Lung (tissue), 12 donors: Measurements from ENCODE around the gene AFG1L. TPM values are rescaled to one million over a fixed set of nuclear protein-coding genes. Genes with fewer than 3 reads are reported as not detected.
"Not testable (repeated sequence)": the region's sequence is repeated elsewhere in the genome, so short reads cannot be mapped to it uniquely, and the experiment has no call there.

Experiments used
- ATAC-seq: fragments of 200-7000 bp; cut with Tn5 transposase; one replicate; pipeline ENCODE4 v1.9.1; 2020; ENCODE audit warnings: moderate number of reproducible peaks; ENCODE audit not compliant: insufficient read depth, low FRiP score
- DNase-seq, 3 donors: peaks; one replicate each; pipeline ENCODE4 v3.0.0-alpha.2; 2013 to 2017
- H3K27ac ChIP-seq, 2 donors: one replicate each; pipeline ENCODE4 v1.5.1; 2013; ENCODE audit warnings: mild to moderate bottlenecking in 2 of 2, moderate library complexity in 2 of 2, control low read depth in 1 of 2, inconsistent platforms in 1 of 2, low read depth in 1 of 2, low read length in 1 of 2
- H3K27me3 ChIP-seq, 3 donors: one replicate each; pipeline ENCODE4 v1.5.1; 2013; ENCODE audit warnings: low read length in 2 of 3; ENCODE audit not compliant: control insufficient read depth in 3 of 3, insufficient read depth in 3 of 3
- H3K36me3 ChIP-seq, 4 donors: one replicate each; pipeline ENCODE4 v1.5.1; 2013; ENCODE audit warnings: low read length in 4 of 4, mild to moderate bottlenecking in 1 of 4, moderate library complexity in 1 of 4; ENCODE audit not compliant: control insufficient read depth in 4 of 4, insufficient read depth in 4 of 4
- H3K4me1 ChIP-seq, 5 donors: one replicate each; pipeline ENCODE4 v1.5.1; 2013; ENCODE audit warnings: low read length in 5 of 5, mild to moderate bottlenecking in 2 of 5, moderate library complexity in 1 of 5; ENCODE audit not compliant: control insufficient read depth in 5 of 5, insufficient read depth in 5 of 5
- H3K4me3 ChIP-seq: one replicate; pipeline ENCODE4 v1.5.1; 2013; ENCODE audit warnings: mild to moderate bottlenecking, control low read depth, moderate library complexity
- H3K9ac ChIP-seq, 2 donors: one replicate each; pipeline ENCODE4 v1.5.1; 2013; ENCODE audit warnings: low read length in 2 of 2, control low read depth in 1 of 2; ENCODE audit not compliant: insufficient read depth in 1 of 2
- H3K9me3 ChIP-seq, 4 donors: one replicate each; pipeline ENCODE4 v1.5.1; 2013; ENCODE audit warnings: low read length in 3 of 4, mild to moderate bottlenecking in 1 of 4, moderate library complexity in 1 of 4; ENCODE audit not compliant: control insufficient read depth in 4 of 4, insufficient read depth in 3 of 4
- WGBS, 2 donors: extraction: QIAGEN DNeasy Blood & Tissue Kit; methylation state at CpG; one replicate each; pipeline ENCODE4 v1.1.7; 2013; 5-methylcytosine and 5-hydroxymethylcytosine counted together
- polyA plus RNA-seq, 2 donors: library from polyadenylated mRNA; stranded (reverse); fragments of 200-250 nt; gene quantifications; one replicate each; pipeline ENCODE4 v1.2.1, GENCODE V29; 2013
- total RNA-seq, 2 donors: library from RNA; depleted of rRNA in 1 of 2; stranded (reverse); fragments of >200 nt in 1 of 2; gene quantifications; one replicate each; pipeline ENCODE4 v1.2.1, GENCODE V29; 2014 to 2021
- TF ChIP-seq, protein P1 (sequence below): IDR thresholded peaks from 2 replicates; pipeline ENCODE4 v1.5.1; 2012; ENCODE audit warnings: mild to moderate bottlenecking; ENCODE audit errors: control extremely low read depth, extremely low read depth
- donor health status: control.
- donor health status: control.
- donor health status: Bipolar disorder and iron deficiency.
- donor health status: healthy.
- donor health status: DM: yes; HTN: yes; CAD: no.

Gene AFG1L
- total and polyA plus RNA-seq, 4 donors = 2.0 to 9.5 (median 5.5) TPM

- Histone ChIP-seq H3K4me3 (peak overlapping the region; percentile 80), H3K36me3 (peaks cover 0 to 18% (median 1%) of the 10 kb centered on the region in 4 donors), H3K9ac (peak overlapping the region; percentile 81 to 98), H3K27me3 (no peaks in the 10 kb centered on the region), H3K27ac (peak overlapping the region; percentile 99), H3K4me1 (peaks cover 0 to 33% (median 9%) of the 10 kb centered on the region in 5 donors), H3K9me3 (no peaks in the 10 kb centered on the region)
- TF ChIP-seq, protein P1, sequence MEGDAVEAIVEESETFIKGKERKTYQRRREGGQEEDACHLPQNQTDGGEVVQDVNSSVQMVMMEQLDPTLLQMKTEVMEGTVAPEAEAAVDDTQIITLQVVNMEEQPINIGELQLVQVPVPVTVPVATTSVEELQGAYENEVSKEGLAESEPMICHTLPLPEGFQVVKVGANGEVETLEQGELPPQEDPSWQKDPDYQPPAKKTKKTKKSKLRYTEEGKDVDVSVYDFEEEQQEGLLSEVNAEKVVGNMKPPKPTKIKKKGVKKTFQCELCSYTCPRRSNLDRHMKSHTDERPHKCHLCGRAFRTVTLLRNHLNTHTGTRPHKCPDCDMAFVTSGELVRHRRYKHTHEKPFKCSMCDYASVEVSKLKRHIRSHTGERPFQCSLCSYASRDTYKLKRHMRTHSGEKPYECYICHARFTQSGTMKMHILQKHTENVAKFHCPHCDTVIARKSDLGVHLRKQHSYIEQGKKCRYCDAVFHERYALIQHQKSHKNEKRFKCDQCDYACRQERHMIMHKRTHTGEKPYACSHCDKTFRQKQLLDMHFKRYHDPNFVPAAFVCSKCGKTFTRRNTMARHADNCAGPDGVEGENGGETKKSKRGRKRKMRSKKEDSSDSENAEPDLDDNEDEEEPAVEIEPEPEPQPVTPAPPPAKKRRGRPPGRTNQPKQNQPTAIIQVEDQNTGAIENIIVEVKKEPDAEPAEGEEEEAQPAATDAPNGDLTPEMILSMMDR = no peak
- peak; percentile 96 to 98 (median 97) for DNase-seq
- WGBS, 2 donors = 0 to 1% methylated on average over 47 to 84 of the region's 84 CpGs
- ATAC-seq = peak; percentile 55
Measured at GRCh38 chr6:108559097-108559883, 264.4 kb downstream of the AFG1L start.

GRCh38 chr6:108559884-108560462 lies 265.1 kb downstream of the AFG1L start:
- Histone ChIP-seq H3K27me3 (no peaks in the 10 kb centered on the region), H3K4me3 (peak overlapping the region; percentile 80), H3K36me3 (peaks cover 0 to 18% (median 2%) of the 10 kb centered on the region in 4 donors), H3K9me3 (no peaks in the 10 kb centered on the region), H3K9ac (peak overlapping the region; percentile 71 to 81), H3K27ac (peak overlapping the region; percentile 99), H3K4me1 (peaks cover under 1 to 40% (median 9%) of the 10 kb centered on the region in 5 donors)
- WGBS, 2 donors = 0 to 1% methylated on average over 50 to 64 of the region's 64 CpGs
- TF ChIP-seq, protein P1 = no peak
- peak; percentile 91 to 94 (median 94) for DNase-seq
- ATAC-seq = peak; percentile 0

DNA sequence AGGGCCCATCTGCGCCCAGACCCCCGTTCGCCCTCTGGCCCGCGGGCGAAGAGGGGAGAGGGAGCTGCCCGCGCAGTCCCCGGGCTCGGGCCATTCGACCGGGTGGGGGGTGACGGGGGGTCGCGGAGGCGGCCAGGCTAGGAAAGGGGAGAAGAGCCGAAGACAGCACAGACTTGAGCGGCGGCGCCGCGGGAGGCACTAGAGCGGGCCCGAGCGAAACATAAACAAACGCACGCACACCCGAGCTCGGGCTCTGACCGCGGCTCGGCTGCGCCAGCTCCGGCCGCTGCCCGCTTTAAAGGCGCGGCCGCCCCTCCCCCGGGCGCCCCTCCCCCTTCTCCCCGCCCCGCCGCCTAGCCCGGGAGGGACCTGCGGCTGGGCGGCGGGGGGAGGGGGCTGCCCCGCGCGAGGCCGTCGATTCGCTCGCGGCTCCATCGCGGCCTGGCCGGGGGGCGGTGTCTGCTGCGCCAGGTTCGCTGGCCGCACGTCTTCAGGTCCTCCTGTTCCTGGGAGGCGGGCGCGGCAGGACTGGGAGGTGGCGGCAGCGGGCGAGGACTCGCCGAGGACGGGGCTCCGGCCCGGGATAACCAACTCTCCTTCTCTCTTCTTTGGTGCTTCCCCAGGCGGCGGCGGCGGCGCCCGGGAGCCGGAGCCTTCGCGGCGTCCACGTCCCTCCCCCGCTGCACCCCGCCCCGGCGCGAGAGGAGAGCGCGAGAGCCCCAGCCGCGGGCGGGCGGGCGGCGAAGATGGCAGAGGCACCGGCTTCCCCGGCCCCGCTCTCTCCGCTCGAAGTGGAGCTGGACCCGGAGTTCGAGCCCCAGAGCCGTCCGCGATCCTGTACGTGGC lies 265.8 kb downstream of the AFG1L start, which contains the start of gene FOXO3:
FOXO3 (plus strand) TSS at position 455 of the 846 bp plus-strand sequence; CDS start at position 747, 292 bp downstream.
- Histone ChIP-seq H3K36me3 (peaks cover 0 to 18% (median 3%) of the 10 kb centered on the region in 4 donors), H3K27me3 (no peaks in the 10 kb centered on the region), H3K27ac (peak within 1 kb of the TSS; percentile 99), H3K4me1 (peaks cover 5 to 44% (median 9%) of the 10 kb centered on the region in 5 donors), H3K4me3 (peak within 1 kb of the TSS; percentile 87), H3K9me3 (no peaks in the 10 kb centered on the region), H3K9ac (peak within 1 kb of the TSS; percentile 81 to 96)
- TF ChIP-seq, protein P1 = no peak
- DNase-seq = peak; percentile 92 to 96 (median 95)
- 0 to 2% methylated on average over 65 to 110 of the region's 110 CpGs for WGBS, 2 donors
- ATAC-seq = peak; percentile 59

DNA sequence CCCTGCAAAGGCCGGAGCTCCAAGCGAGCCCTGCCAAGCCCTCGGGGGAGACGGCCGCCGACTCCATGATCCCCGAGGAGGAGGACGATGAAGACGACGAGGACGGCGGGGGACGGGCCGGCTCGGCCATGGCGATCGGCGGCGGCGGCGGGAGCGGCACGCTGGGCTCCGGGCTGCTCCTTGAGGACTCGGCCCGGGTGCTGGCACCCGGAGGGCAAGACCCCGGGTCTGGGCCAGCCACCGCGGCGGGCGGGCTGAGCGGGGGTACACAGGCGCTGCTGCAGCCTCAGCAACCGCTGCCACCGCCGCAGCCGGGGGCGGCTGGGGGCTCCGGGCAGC lies 266.4 kb downstream of the AFG1L start:
- peak in 1 of 3 donors; percentile 13 for DNase-seq
- 9% methylated on average over 11 to 27 of the region's 40 CpGs for WGBS, 2 donors
- H3K9ac ChIP-seq, H3K9me3 ChIP-seq, H3K27me3 ChIP-seq, ATAC-seq: not testable (repeated sequence)
- Histone ChIP-seq H3K36me3 (peaks cover 0 to 18% (median 3%) of the 10 kb centered on the region in 4 donors), H3K4me3 (peak overlapping the region; percentile 87), H3K4me1 (peaks cover 4 to 44% (median 10%) of the 10 kb centered on the region in 5 donors), H3K27ac (peak overlapping the region; percentile 91 to 93)
